Measurements from ENCODE around the gene GRIK1.

GRCh38 chr21:29949991-29950390 lies 10.2 kb upstream of the GRIK1 start:
- TF ChIP-seq EZH2 (IDR thresholded peaks at IDR 0.05; ENCODE audit: borderline replicate concordance, insufficient read depth, low read length, poor library complexity, severe bottlenecking) (no peak), POLR2AphosphoS5 (IDR thresholded peaks at IDR 0.05) (no peak), CTCF (IDR thresholded peaks at IDR 0.05; ENCODE audit: poor library complexity, severe bottlenecking) (no peak), TAF1 (IDR thresholded peaks at IDR 0.05; ENCODE audit: low read depth) (no peak), EP300 (conservative IDR thresholded peaks at IDR 0.05; ENCODE audit: poor library complexity, severe bottlenecking) (no peak)
- TF ChIP-seq, protein P1, sequence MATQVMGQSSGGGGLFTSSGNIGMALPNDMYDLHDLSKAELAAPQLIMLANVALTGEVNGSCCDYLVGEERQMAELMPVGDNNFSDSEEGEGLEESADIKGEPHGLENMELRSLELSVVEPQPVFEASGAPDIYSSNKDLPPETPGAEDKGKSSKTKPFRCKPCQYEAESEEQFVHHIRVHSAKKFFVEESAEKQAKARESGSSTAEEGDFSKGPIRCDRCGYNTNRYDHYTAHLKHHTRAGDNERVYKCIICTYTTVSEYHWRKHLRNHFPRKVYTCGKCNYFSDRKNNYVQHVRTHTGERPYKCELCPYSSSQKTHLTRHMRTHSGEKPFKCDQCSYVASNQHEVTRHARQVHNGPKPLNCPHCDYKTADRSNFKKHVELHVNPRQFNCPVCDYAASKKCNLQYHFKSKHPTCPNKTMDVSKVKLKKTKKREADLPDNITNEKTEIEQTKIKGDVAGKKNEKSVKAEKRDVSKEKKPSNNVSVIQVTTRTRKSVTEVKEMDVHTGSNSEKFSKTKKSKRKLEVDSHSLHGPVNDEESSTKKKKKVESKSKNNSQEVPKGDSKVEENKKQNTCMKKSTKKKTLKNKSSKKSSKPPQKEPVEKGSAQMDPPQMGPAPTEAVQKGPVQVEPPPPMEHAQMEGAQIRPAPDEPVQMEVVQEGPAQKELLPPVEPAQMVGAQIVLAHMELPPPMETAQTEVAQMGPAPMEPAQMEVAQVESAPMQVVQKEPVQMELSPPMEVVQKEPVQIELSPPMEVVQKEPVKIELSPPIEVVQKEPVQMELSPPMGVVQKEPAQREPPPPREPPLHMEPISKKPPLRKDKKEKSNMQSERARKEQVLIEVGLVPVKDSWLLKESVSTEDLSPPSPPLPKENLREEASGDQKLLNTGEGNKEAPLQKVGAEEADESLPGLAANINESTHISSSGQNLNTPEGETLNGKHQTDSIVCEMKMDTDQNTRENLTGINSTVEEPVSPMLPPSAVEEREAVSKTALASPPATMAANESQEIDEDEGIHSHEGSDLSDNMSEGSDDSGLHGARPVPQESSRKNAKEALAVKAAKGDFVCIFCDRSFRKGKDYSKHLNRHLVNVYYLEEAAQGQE (IDR thresholded peaks at IDR 0.05; ENCODE audit: borderline replicate concordance) = no peak
